Endothelial cell of umbilical vein (primary cell): ENCODE results near the gene HMCN1. TPM values are rescaled to one million over a fixed set of nuclear protein-coding genes. Genes with fewer than 3 reads are reported as not detected.

Source experiments
- BruUV-seq: library from RNA; stranded (reverse); fragments of 400-500 nt; replicated peaks from 2 replicates; lab custom pipeline; 2021; lab: Mats Ljungman, UMichigan
- CTCF ChIA-PET: fragments of 300-600, 350-600 bp; sonication (Branson Sonifier 250); formaldehyde crosslinking; loops from one replicate; lab custom pipeline; 2021; ENCODE audit warnings: antibody characterized with exemption, inconsistent platforms; lab: Charles Lee
- POLR2A ChIA-PET: fragments of 300-600, 350-600 bp; sonication (Branson Sonifier 250); formaldehyde crosslinking; loops from one replicate; lab custom pipeline; 2021; ENCODE audit warnings: antibody characterized with exemption, inconsistent platforms; lab: Charles Lee
- DNase-seq: peaks from one replicate; pipeline ENCODE4 v3.0.0-alpha.2; 2011; ENCODE audit warnings: low read depth, low spot score
- FAIRE-seq: peaks from 2 replicates; lab custom pipeline; 2011; peaks lifted over from hg19 to GRCh38; lab: Jason Lieb, UNC
- H2AFZ ChIP-seq: 2 replicates; pipeline ENCODE4 v1.6.0; 2012; ENCODE audit warnings: low read depth, low read length, control low read depth, inconsistent platforms
- H3K27ac ChIP-seq: 2 replicates; pipeline ENCODE4 v1.5.1; 2011; ENCODE audit warnings: low read depth, mild to moderate bottlenecking, control low read depth, low read length, moderate library complexity; ENCODE audit not compliant: insufficient read depth
- H3K27me3 ChIP-seq, 2 experiments: 2 replicates each; pipeline versions ENCODE4 v1.6.0 to v1.6.1; 2011; ENCODE audit warnings: low read length in 2 of 2, mixed read lengths in 1 of 2; ENCODE audit not compliant: control insufficient read depth in 2 of 2, insufficient read depth in 2 of 2
- H3K36me3 ChIP-seq, 2 experiments: 2 replicates in 1 of 2; 3 replicates in 1 of 2; pipeline ENCODE4 v1.5.1; 2011; ENCODE audit warnings: low read length in 2 of 2, mild to moderate bottlenecking in 1 of 2, moderate library complexity in 1 of 2; ENCODE audit not compliant: control insufficient read depth in 2 of 2, insufficient read depth in 2 of 2; ENCODE audit errors: extremely low read depth in 1 of 2
- H3K4me1 ChIP-seq: 3 replicates; pipeline ENCODE4 v1.5.1; 2011; ENCODE audit warnings: mild to moderate bottlenecking, low read length; ENCODE audit not compliant: control insufficient read depth, insufficient read depth; ENCODE audit errors: extremely low read depth
- H3K4me2 ChIP-seq: 2 replicates; pipeline ENCODE4 v1.6.1; 2011; ENCODE audit warnings: low read length, control low read depth, mixed read lengths; ENCODE audit not compliant: insufficient read depth
- H3K4me3 ChIP-seq, 3 experiments: fragments of 200-600 bp in 1 of 3; sonication (generic), shearing (Covaris generic) in 1 of 3; replicated peaks in 1 of 3; 2 replicates each; pipeline ENCODE4 v1.5.1; 2011 to 2016; ENCODE audit warnings: control low read depth in 3 of 3, low read length in 3 of 3, mild to moderate bottlenecking in 2 of 3, inconsistent platforms in 1 of 3, low read depth in 1 of 3, moderate library complexity in 1 of 3; ENCODE audit not compliant: insufficient read depth in 1 of 3
- H3K79me2 ChIP-seq: 2 replicates; pipeline ENCODE4 v1.6.0; 2012; ENCODE audit warnings: low read length, inconsistent platforms; ENCODE audit not compliant: control insufficient read depth, insufficient read depth
- H3K9ac ChIP-seq: replicated peaks from 2 replicates; pipeline ENCODE3; 2011; ENCODE audit warnings: low read length, control low read depth; ENCODE audit not compliant: insufficient read depth; ENCODE audit errors: extremely low read depth
- H3K9me1 ChIP-seq: replicated peaks from 3 replicates; pipeline ENCODE4 v1.6.0; 2011; ENCODE audit warnings: mild to moderate bottlenecking, low read length; ENCODE audit not compliant: control insufficient read depth, insufficient read depth; ENCODE audit errors: extremely low read depth
- H3K9me3 ChIP-seq: replicated peaks from 2 replicates; pipeline ENCODE4 v1.5.1; 2012; ENCODE audit warnings: low read length, inconsistent platforms; ENCODE audit not compliant: control insufficient read depth, insufficient read depth
- H4K20me1 ChIP-seq: replicated peaks from 2 replicates; pipeline ENCODE3; 2011; ENCODE audit warnings: mild to moderate bottlenecking, low read length; ENCODE audit not compliant: control insufficient read depth, insufficient read depth; ENCODE audit errors: extremely low read depth
- CTCF ChIP-seq, 2 donors: IDR thresholded peaks; 1 replicate in 1 of 2; 2 replicates in 1 of 2; pipeline ENCODE4 v1.5.1; 2011; ENCODE audit warnings: low read length in 2 of 2, mild to moderate bottlenecking in 2 of 2, moderate library complexity in 2 of 2, control low read depth in 1 of 2, inconsistent platforms in 1 of 2, low read depth in 1 of 2; ENCODE audit not compliant: insufficient read depth in 1 of 2; ENCODE audit errors: extremely low read depth in 1 of 2
- FOS ChIP-seq: IDR thresholded peaks from 2 replicates; pipeline ENCODE4 v1.6.1; 2011; ENCODE audit warnings: mild to moderate bottlenecking, low read length, moderate library complexity, borderline replicate concordance; ENCODE audit not compliant: insufficient read depth
- JUN ChIP-seq: IDR thresholded peaks from 2 replicates; pipeline ENCODE4 v1.6.1; 2011; ENCODE audit warnings: borderline replicate concordance, low read depth; ENCODE audit not compliant: insufficient read length, insufficient read depth
- MYC ChIP-seq: IDR thresholded peaks from one replicate; pipeline ENCODE4 v1.6.1; 2011; ENCODE audit warnings: mild to moderate bottlenecking, low read depth, low read length
- POLR2A ChIP-seq: IDR thresholded peaks from 2 replicates; pipeline ENCODE4 v1.6.1; 2012; ENCODE audit warnings: low read depth, mild to moderate bottlenecking, control low read depth, low read length
- POLR2AphosphoS5 ChIP-seq: IDR thresholded peaks from 2 replicates; pipeline ENCODE4 v1.6.1; 2012; ENCODE audit warnings: low read depth, mild to moderate bottlenecking, control low read depth, low read length, moderate library complexity; ENCODE audit not compliant: insufficient read depth
- dilution Hi-C: fragments of 300-500 bp; cut with MboI; formaldehyde crosslinking; loops from one replicate; pipeline ENCODE4 v1.15.0; 2019; ENCODE audit warnings: low sequenced_read_pairs; ENCODE audit not compliant: extremely low pct_ligation_motif_present
- intact Hi-C: fragments of 100-400 bp; cut with micrococcal nuclease; formaldehyde crosslinking; loops from one replicate; pipeline ENCODE4 v1.10.0; 2022
- polyA plus RNA-seq, 4 experiments: library from polyadenylated mRNA; depleted of rRNA in 3 of 4; stranded (reverse) in 3 of 4; unstranded in 1 of 4; fragments of >200 nt; gene quantifications; 2 replicates each; pipeline versions ENCODE4 v1.2.1 to v1.2.3, GENCODE V29; 2011 to 2012; ENCODE audit warnings: missing spikeins in 1 of 4
- total RNA-seq: library from RNA; stranded (reverse); gene quantifications from 2 replicates; pipeline ENCODE4 v1.2.3, GENCODE V29; 2021
- TF ChIP-seq, protein P1 (sequence below): IDR thresholded peaks from 2 replicates; pipeline ENCODE4 v1.6.1; 2011; ENCODE audit not compliant: insufficient read depth, insufficient read length

The HMCN1 gene
- total and polyA plus RNA-seq, 2 donors (not counting 3 experiments of a cell fraction or from before 2014, with no cell fraction given): 10.3 to 16.0 TPM

DNA sequence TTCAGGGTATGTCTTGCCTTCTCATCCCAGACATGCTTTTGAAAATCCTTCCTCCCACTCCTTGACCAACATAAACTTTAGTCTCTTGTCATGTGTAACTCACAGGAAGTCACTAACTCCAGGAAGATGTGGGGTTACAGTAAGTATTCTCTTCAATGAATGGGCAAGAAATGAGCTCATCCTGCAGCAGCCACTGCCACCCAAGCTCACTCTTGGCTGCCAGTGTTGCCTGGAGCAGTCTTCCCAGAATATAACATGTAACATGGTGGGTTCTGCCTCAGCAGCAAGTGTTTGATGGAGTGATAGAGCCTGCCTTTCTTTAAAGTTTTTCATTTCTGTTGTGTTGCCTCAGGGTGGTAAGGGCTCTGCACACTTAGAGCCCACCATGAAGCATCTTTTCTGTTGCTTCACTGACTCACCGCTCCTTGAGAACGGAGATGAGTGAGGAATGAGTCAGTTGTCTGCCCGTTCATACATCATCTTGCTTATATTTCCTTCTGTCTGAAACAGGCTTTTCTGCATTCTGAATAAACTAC, 453.9 kb downstream of the HMCN1 start:
- BruUV-seq: no TSS peak
- peak; percentile 99 for FAIRE-seq
- Histone ChIP-seq H3K9me1 (no peaks in the 10 kb centered on the region), H3K9ac (peak overlapping the region; percentile 28), H4K20me1 (no peaks in the 10 kb centered on the region), H3K4me1 (peaks cover 25% of the 10 kb centered on the region), H3K27ac (peak overlapping the region; percentile 83), H3K9me3 (no peaks in the 10 kb centered on the region), H3K4me2 (peak overlapping the region; percentile 80), H3K27me3 (no peaks in the 10 kb centered on the region), H3K79me2 (no peaks in the 10 kb centered on the region), H2AFZ (peak overlapping the region; percentile 25), H3K36me3 (no peaks in the 10 kb centered on the region), H3K4me3 (no peak overlapping the region)
- dilution Hi-C loops (no loop called here), intact Hi-C loops (loop anchor here (1.0 to 5.0 kb wide), 2 partner anchors 86 to 326 kb away; no protein-coding TSS in a partner anchor)
- TF ChIP-seq POLR2A (no peak), MYC (no peak), JUN (peak; percentile 85), CTCF (IDR thresholded peaks at IDR 0.05; ENCODE audit: extremely low read depth in 1 of 2, insufficient read depth in 1 of 2, low read depth in 1 of 2, low read length in 2 of 2) (no peak), FOS (peak; percentile 99), POLR2AphosphoS5 (peak; percentile 48)
- TF ChIP-seq, protein P1, sequence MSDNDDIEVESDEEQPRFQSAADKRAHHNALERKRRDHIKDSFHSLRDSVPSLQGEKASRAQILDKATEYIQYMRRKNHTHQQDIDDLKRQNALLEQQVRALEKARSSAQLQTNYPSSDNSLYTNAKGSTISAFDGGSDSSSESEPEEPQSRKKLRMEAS: no peak
- POLR2A ChIA-PET: no interaction called here
- CTCF ChIA-PET: interaction anchor here (0.6 to 2.9 kb wide), 6 partner anchors 12 to 467 kb away, joined by 3 to 15 read pairs (median 7); no protein-coding TSS in a partner anchor
- peak; percentile 78 for DNase-seq
